ENCODE results near the gene ART1. TPM values are rescaled to one million over a fixed set of nuclear protein-coding genes. Genes with fewer than 3 reads are reported as not detected.

Gene ART1
- total RNA-seq, 1 experiment from 2014 or later = 0.07 TPM

- no peaks in the 10 kb centered on the region for H3K36me3 ChIP-seq (replicated peaks; ENCODE audit: control insufficient read depth, insufficient read depth, low read length)
- H3K27me3 ChIP-seq (ENCODE audit: control insufficient read depth, insufficient read depth, low read length) = no peaks in the 10 kb centered on the region; the same call in 1 of the 2 replicates
- DNase-seq = no peak
- H3K4me3 ChIP-seq (ENCODE audit: insufficient read depth, low read depth, low read length) = no peak overlapping the region
Measured at GRCh38 chr11:3617990-3618389, 26.9 kb upstream of the ART1 start.

- Histone ChIP-seq H3K4me3 (ENCODE audit: insufficient read depth, low read depth, low read length) (no peak overlapping the region), H3K27me3 (ENCODE audit: control insufficient read depth, insufficient read depth, low read length) (no peaks in the 10 kb centered on the region), H3K36me3 (replicated peaks; ENCODE audit: control insufficient read depth, insufficient read depth, low read length) (no peaks in the 10 kb centered on the region)
- DNase-seq = no peak
Measured at GRCh38 chr11:3622521-3622920, 22.4 kb upstream of the ART1 start.

- no peak for DNase-seq
- H3K4me3 ChIP-seq (ENCODE audit: insufficient read depth, low read depth, low read length) = no peak overlapping the region
- H3K36me3 ChIP-seq (replicated peaks; ENCODE audit: control insufficient read depth, insufficient read depth, low read length) = no peaks in the 10 kb centered on the region
- no peaks in the 10 kb centered on the region for H3K27me3 ChIP-seq (ENCODE audit: control insufficient read depth, insufficient read depth, low read length)
Measured at GRCh38 chr11:3623121-3623520, 21.8 kb upstream of the ART1 start.

- Histone ChIP-seq H3K27me3 (ENCODE audit: control insufficient read depth, insufficient read depth, low read length) (no peaks in the 10 kb centered on the region), H3K36me3 (replicated peaks; ENCODE audit: control insufficient read depth, insufficient read depth, low read length) (no peaks in the 10 kb centered on the region), H3K4me3 (ENCODE audit: insufficient read depth, low read depth, low read length) (no peak overlapping the region)
- DNase-seq = no peak
Measured at GRCh38 chr11:3623767-3624458, 21.0 kb upstream of the ART1 start.

- Histone ChIP-seq H3K36me3 (replicated peaks; ENCODE audit: control insufficient read depth, insufficient read depth, low read length) (no peaks in the 10 kb centered on the region), H3K27me3 (ENCODE audit: control insufficient read depth, insufficient read depth, low read length) (no peaks in the 10 kb centered on the region), H3K4me3 (ENCODE audit: insufficient read depth, low read depth, low read length) (no peak overlapping the region)
- DNase-seq = peak; percentile 64
Measured at GRCh38 chr11:3626250-3626960, 18.5 kb upstream of the ART1 start.

- no peaks in the 10 kb centered on the region for H3K27me3 ChIP-seq (ENCODE audit: control insufficient read depth, insufficient read depth, low read length)
- H3K36me3 ChIP-seq (replicated peaks; ENCODE audit: control insufficient read depth, insufficient read depth, low read length) = no peaks in the 10 kb centered on the region
- DNase-seq = no peak
- H3K4me3 ChIP-seq (ENCODE audit: insufficient read depth, low read depth, low read length) = no peak overlapping the region
Measured at GRCh38 chr11:3627291-3627690, 17.6 kb upstream of the ART1 start.

GRCh38 chr11:3631331-3631730 is 13.6 kb upstream of the ART1 start:
- Histone ChIP-seq H3K27me3 (ENCODE audit: control insufficient read depth, insufficient read depth, low read length) (no peaks in the 10 kb centered on the region), H3K36me3 (replicated peaks; ENCODE audit: control insufficient read depth, insufficient read depth, low read length) (no peaks in the 10 kb centered on the region), H3K4me3 (ENCODE audit: insufficient read depth, low read depth, low read length) (no peak overlapping the region)
- DNase-seq = no peak

- Histone ChIP-seq H3K36me3 (replicated peaks; ENCODE audit: control insufficient read depth, insufficient read depth, low read length) (no peaks in the 10 kb centered on the region), H3K27me3 (ENCODE audit: control insufficient read depth, insufficient read depth, low read length) (no peaks in the 10 kb centered on the region), H3K4me3 (ENCODE audit: insufficient read depth, low read depth, low read length) (no peak overlapping the region)
- no peak for DNase-seq
Measured at GRCh38 chr11:3632070-3632660, 12.8 kb upstream of the ART1 start.

- Histone ChIP-seq H3K4me3 (ENCODE audit: insufficient read depth, low read depth, low read length) (no peak overlapping the region), H3K27me3 (ENCODE audit: control insufficient read depth, insufficient read depth, low read length) (no peaks in the 10 kb centered on the region; the same call in 1 of the 2 replicates), H3K36me3 (replicated peaks; ENCODE audit: control insufficient read depth, insufficient read depth, low read length) (no peaks in the 10 kb centered on the region)
- peak; percentile 16 for DNase-seq
Measured at GRCh38 chr11:3635641-3636375, 9.1 kb upstream of the ART1 start.

GRCh38 chr11:3637201-3637600 is 7.7 kb upstream of the ART1 start:
- Histone ChIP-seq H3K27me3 (ENCODE audit: control insufficient read depth, insufficient read depth, low read length) (peaks cover 7% of the 10 kb centered on the region), H3K36me3 (replicated peaks; ENCODE audit: control insufficient read depth, insufficient read depth, low read length) (no peaks in the 10 kb centered on the region), H3K4me3 (ENCODE audit: insufficient read depth, low read depth, low read length) (no peak overlapping the region)
- DNase-seq = no peak

- DNase-seq = no peak
- peaks cover 7% of the 10 kb centered on the region for H3K27me3 ChIP-seq (ENCODE audit: control insufficient read depth, insufficient read depth, low read length)
- no peak overlapping the region for H3K4me3 ChIP-seq (ENCODE audit: insufficient read depth, low read depth, low read length)
- no peaks in the 10 kb centered on the region for H3K36me3 ChIP-seq (replicated peaks; ENCODE audit: control insufficient read depth, insufficient read depth, low read length)
Measured at GRCh38 chr11:3638513-3638912, 6.4 kb upstream of the ART1 start.

GRCh38 chr11:3639841-3640240 is 5.1 kb upstream of the ART1 start:
- Histone ChIP-seq H3K36me3 (replicated peaks; ENCODE audit: control insufficient read depth, insufficient read depth, low read length) (no peaks in the 10 kb centered on the region), H3K27me3 (ENCODE audit: control insufficient read depth, insufficient read depth, low read length) (peaks cover 7% of the 10 kb centered on the region), H3K4me3 (ENCODE audit: insufficient read depth, low read depth, low read length) (no peak overlapping the region)
- no peak for DNase-seq

GRCh38 chr11:3641191-3641590 is 3.7 kb upstream of the ART1 start:
- peak; percentile 57 for DNase-seq
- Histone ChIP-seq H3K36me3 (replicated peaks; ENCODE audit: control insufficient read depth, insufficient read depth, low read length) (no peaks in the 10 kb centered on the region), H3K27me3 (ENCODE audit: control insufficient read depth, insufficient read depth, low read length) (peaks cover 7% of the 10 kb centered on the region)

GRCh38 chr11:3641701-3642070 is 3.2 kb upstream of the ART1 start, which contains the start of gene ART5:
TSS of gene ART5 (minus strand) at chr11:3641992. CDS start at chr11:3641862, 130 bp downstream.
- no peak for DNase-seq
- H3K27me3 ChIP-seq (ENCODE audit: control insufficient read depth, insufficient read depth, low read length) = peaks cover 7% of the 10 kb centered on the region
- no peaks in the 10 kb centered on the region for H3K36me3 ChIP-seq (replicated peaks; ENCODE audit: control insufficient read depth, insufficient read depth, low read length)
- H3K4me3 ChIP-seq (ENCODE audit: insufficient read depth, low read depth, low read length) = peak within 1 kb of the TSS; percentile 59

More at GRCh38 chr11:3641191-3641590, 3.7 kb upstream of the ART1 start:
- peak overlapping the region; percentile 45; the same call in 1 of the 2 replicates for H3K4me3 ChIP-seq (ENCODE audit: insufficient read depth, low read depth, low read length)
